Upper lobe of right lung (tissue), 1 donor: Measurements from ENCODE around the gene SLC35E4. TPM values are rescaled to one million over a fixed set of nuclear protein-coding genes. Genes with fewer than 3 reads are reported as not detected.
"Not testable (repeated sequence)": the region's sequence is repeated elsewhere in the genome, so short reads cannot be mapped to it uniquely, and the experiment has no call there.

Experiments used
- ATAC-seq: fragments of 200-7000 bp; cut with Tn5 transposase; one replicate; pipeline ENCODE4 v1.9.1; 2020; ENCODE audit warnings: mild to moderate bottlenecking, moderate library complexity
- DNase-seq: peaks from one replicate; pipeline ENCODE4 v3.0.0-alpha.2; 2020
- H3K27ac ChIP-seq: fragments of 200-600 bp; one replicate; pipeline ENCODE4 v1.8.0; 2022
- H3K27me3 ChIP-seq: fragments of 200-600 bp; one replicate; pipeline ENCODE4 v1.8.0; 2022; ENCODE audit warnings: mild to moderate bottlenecking
- H3K36me3 ChIP-seq: fragments of 200-600 bp; one replicate; pipeline ENCODE4 v1.8.0; 2022
- H3K4me1 ChIP-seq: fragments of 200-600 bp; one replicate; pipeline ENCODE4 v1.8.0; 2022
- H3K4me3 ChIP-seq: fragments of 200-600 bp; one replicate; pipeline ENCODE4 v1.8.0; 2022; ENCODE audit warnings: mild to moderate bottlenecking
- H3K9me3 ChIP-seq: fragments of 200-600 bp; one replicate; pipeline ENCODE4 v1.8.0; 2022
- intact Hi-C: fragments of 100-400 bp; cut with DNase I; formaldehyde crosslinking; loops from one replicate; pipeline ENCODE4 v1.11.0; 2022
- total RNA-seq: library from RNA; stranded (reverse); fragmentation: NEBNext Ultra II Directional; extraction: Animal tissue kit (Norgen Biotek cat#: 25700); gene quantifications from one replicate; pipeline ENCODE4 v1.2.1, GENCODE V29; 2021
- TF ChIP-seq, protein P1 (sequence below): fragments of 200-600 bp; IDR thresholded peaks from one replicate; pipeline ENCODE4 v1.8.0; 2022; ENCODE audit warnings: antibody characterized with exemption
- donor health status: DM: no; HTN: yes; CAD: no; lungs with severe emphysema.

SLC35E4 gene
- total RNA-seq, 1 donor from 2014 or later: 2.9 TPM

DNA sequence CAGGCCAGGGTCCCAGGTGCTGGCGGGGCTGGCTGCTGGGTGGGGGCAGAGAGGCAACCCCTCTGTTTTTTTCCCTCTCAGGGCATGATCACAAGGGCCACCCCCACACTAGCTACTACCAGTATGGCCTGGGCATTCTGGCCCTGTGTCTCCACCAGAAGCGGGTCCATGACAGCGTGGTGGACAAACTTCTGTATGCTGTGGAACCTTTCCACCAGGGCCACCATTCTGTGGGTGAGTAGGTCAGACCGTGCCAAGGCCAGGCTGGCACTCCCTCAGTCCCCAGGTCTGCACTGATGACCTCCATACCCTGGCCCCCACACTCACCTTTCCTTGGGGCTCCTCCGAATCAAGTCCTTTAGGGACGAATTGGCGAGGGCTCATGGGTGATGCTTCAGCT lies 21.3 kb upstream of the SLC35E4 start:
- no peak for DNase-seq
- ATAC-seq: no peak
- H3K9me3 ChIP-seq: no peaks in the 10 kb centered on the region
- H3K4me1 ChIP-seq: peaks cover 8% of the 10 kb centered on the region
- H3K27ac ChIP-seq: no peak overlapping the region
- TF ChIP-seq, protein P1, sequence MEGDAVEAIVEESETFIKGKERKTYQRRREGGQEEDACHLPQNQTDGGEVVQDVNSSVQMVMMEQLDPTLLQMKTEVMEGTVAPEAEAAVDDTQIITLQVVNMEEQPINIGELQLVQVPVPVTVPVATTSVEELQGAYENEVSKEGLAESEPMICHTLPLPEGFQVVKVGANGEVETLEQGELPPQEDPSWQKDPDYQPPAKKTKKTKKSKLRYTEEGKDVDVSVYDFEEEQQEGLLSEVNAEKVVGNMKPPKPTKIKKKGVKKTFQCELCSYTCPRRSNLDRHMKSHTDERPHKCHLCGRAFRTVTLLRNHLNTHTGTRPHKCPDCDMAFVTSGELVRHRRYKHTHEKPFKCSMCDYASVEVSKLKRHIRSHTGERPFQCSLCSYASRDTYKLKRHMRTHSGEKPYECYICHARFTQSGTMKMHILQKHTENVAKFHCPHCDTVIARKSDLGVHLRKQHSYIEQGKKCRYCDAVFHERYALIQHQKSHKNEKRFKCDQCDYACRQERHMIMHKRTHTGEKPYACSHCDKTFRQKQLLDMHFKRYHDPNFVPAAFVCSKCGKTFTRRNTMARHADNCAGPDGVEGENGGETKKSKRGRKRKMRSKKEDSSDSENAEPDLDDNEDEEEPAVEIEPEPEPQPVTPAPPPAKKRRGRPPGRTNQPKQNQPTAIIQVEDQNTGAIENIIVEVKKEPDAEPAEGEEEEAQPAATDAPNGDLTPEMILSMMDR: no peak
- peaks cover 7% of the 10 kb centered on the region for H3K36me3 ChIP-seq
- intact Hi-C loops: no loop called here
- H3K4me3 ChIP-seq: no peak overlapping the region
- no peaks in the 10 kb centered on the region for H3K27me3 ChIP-seq

DNA sequence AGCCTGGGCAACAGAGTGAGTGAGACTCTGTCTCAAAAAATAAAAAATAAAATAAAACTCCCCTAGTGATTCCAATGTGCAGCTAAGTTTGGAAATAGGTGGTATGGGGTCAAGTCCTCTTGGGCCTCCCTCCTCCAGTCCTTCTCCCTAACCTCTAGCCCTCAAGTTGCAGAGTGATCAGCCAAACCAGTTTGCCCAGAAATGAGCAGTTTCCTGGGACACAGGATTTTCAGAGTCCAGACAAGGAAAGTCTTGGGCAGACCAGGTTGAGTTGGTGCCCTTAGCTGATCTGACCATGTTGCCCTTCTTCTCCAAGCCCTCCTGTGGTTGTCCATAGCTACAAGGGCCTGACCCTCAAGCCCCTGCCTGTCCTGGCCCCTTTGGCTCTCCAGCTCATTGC lies 20.7 kb upstream of the SLC35E4 start:
- DNase-seq (no peak), ATAC-seq (no peak)
- H3K9me3 ChIP-seq: no peaks in the 10 kb centered on the region
- no peak overlapping the region for H3K27ac ChIP-seq
- H3K4me1 ChIP-seq: peaks cover 2% of the 10 kb centered on the region
- TF ChIP-seq, protein P1: no peak
- peaks cover 7% of the 10 kb centered on the region for H3K36me3 ChIP-seq
- no peak overlapping the region for H3K4me3 ChIP-seq
- H3K27me3 ChIP-seq: no peaks in the 10 kb centered on the region
- intact Hi-C loops: no loop called here

DNA sequence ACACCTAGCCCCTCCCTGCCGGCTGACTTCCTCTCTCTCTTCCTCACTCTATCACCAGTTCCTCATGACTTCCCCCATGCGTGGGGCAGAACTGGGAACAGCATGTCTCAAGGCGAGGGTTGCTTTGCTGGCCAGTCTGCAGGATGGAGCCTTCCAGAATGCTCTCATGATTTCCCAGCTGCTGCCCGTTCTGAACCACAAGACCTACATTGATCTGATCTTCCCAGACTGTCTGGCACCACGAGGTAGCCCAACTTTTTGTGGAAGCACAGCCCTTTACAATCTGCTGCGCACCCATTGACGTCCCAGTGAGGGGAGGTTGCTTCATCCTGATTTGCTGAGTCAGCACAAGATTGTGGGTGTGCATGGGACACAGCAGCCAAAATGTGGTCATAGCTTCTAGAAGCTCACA lies 20.0 kb upstream of the SLC35E4 start:
- intact Hi-C loops: no loop called here
- no peak for DNase-seq
- TF ChIP-seq, protein P1: no peak
- Histone ChIP-seq H3K27ac (no peak overlapping the region), H3K4me3 (no peak overlapping the region), H3K4me1 (no peaks in the 10 kb centered on the region), H3K9me3 (no peaks in the 10 kb centered on the region), H3K36me3 (peaks cover 7% of the 10 kb centered on the region), H3K27me3 (no peaks in the 10 kb centered on the region)
- ATAC-seq: peak; percentile 78

DNA sequence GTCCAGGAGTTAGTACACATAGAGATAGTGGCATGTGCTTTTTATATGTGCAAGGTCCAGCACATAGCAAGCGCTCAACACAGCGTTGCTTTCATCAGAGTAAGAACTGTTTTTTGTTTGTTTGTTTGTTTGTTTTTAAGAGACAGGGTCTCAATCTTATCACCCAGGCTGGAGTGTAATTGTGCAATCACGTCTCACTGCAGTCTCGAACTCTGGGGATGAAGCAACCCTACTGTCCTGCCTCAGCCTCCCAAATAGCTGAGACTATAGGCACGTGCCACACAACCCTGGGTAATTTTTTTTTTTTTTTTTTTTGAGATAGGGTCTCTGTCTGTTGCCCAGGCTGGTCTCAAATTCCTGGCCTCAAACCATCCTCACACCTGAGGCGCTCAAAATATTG lies 17.8 kb upstream of the SLC35E4 start:
- TF ChIP-seq, protein P1: no peak
- Histone ChIP-seq H3K27me3 (no peaks in the 10 kb centered on the region), H3K4me3 (no peak overlapping the region), H3K9me3 (no peaks in the 10 kb centered on the region), H3K4me1 (no peaks in the 10 kb centered on the region), H3K36me3 (no peaks in the 10 kb centered on the region), H3K27ac (no peak overlapping the region)
- intact Hi-C loops: no loop called here
- ATAC-seq (no peak), DNase-seq (no peak)

DNA sequence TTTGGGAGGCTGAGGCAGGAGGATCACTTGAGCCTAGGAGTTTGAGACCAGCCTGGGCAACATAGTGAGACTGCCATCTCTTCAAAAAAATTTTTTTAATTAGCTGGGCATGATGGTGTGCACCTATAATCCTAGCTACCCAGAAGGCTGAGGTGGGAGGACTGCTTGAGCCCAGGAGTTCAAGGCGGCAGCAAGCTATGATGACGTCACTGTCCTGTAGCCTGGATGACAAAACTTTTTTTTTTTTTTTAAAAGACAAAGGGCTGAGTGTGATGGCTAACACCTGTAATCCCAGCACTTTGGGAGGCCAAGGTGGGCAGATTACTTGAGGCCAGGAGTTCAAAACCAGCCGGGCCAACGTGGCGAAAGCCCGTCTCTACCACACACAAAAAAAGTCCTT lies 15.7 kb upstream of the SLC35E4 start:
- DNase-seq, ATAC-seq, H3K27me3 ChIP-seq, H3K27ac ChIP-seq, H3K4me1 ChIP-seq, H3K9me3 ChIP-seq, intact Hi-C loops, H3K36me3 ChIP-seq, H3K4me3 ChIP-seq: not testable (repeated sequence)

DNA sequence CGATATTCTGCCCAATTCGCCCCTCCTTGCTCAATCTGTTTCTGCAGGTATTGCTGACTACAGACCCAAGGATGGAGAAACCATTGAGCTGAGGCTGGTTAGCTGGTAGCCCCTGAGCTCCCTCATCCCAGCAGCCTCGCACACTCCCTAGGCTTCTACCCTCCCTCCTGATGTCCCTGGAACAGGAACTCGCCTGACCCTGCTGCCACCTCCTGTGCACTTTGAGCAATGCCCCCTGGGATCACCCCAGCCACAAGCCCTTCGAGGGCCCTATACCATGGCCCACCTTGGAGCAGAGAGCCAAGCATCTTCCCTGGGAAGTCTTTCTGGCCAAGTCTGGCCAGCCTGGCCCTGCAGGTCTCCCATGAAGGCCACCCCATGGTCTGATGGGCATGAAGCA lies 9.2 kb upstream of the SLC35E4 start:
- TF ChIP-seq, protein P1: no peak
- DNase-seq (no peak), ATAC-seq (peak; percentile 20)
- no peaks in the 10 kb centered on the region for H3K36me3 ChIP-seq
- intact Hi-C loops: no loop called here
- H3K27me3 ChIP-seq: no peaks in the 10 kb centered on the region
- H3K4me1 ChIP-seq: no peaks in the 10 kb centered on the region
- no peak overlapping the region for H3K27ac ChIP-seq
- H3K9me3 ChIP-seq: no peaks in the 10 kb centered on the region
- no peak overlapping the region for H3K4me3 ChIP-seq
